HG02588 (cell line): ENCODE measurements around the gene MOSMO.
"Not testable (repeated sequence)": the region's sequence is repeated elsewhere in the genome, so short reads cannot be mapped to it uniquely, and the experiment has no call there.

Experiments
- ATAC-seq: cut with Tn5 transposase; IDR thresholded peaks from one replicate; pipeline ENCODE4 v1.9.1; 2021; ENCODE audit warnings: mild to moderate bottlenecking, moderate library complexity; ENCODE audit not compliant: unreplicated experiment

MOSMO gene

DNA sequence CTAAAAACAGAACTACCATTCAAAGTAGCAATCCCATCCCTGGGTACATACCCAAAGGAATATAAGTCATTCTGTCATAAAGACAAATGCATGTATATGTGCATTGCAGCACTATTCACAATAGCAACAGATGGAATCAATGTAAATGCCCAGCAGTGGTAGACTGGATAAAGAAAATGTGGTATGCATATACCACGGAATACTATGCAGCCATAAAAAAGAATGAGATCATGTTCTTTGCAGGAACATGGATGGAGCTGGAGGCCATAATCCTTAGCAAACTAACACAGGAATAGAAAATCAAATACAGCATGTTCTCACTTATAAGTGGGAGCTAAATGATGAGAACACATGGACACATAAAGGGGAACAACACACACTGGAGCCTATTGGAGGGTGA is 120.6 kb downstream of the MOSMO start:
- ATAC-seq = not testable (repeated sequence)

GRCh38 chr16:22130528-22130927 is 122.6 kb downstream of the MOSMO start:
- no peak for ATAC-seq

DNA sequence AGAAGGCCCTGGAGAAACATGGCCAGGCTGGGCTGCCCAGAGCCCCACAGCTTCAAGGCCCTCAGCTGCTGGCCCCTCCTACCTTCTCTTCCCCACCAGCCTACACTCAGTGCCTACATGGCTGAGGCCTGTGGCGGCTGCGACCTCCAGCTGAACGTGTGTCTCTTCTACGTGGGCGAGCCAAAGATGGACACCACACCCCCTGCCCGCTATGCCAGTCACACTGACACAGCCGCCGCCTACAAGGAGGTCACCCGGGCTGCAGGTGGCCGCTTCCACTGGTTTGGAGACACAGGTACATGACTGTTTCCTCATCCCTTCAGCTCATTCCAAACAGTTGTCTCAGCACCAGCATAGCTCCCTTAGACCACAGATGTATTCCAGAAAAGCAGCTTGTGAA is 124.9 kb downstream of the MOSMO start:
- ATAC-seq = no peak
